HepG2 (cell line): Measurements from ENCODE around the gene SLC41A3. TPM values are rescaled to one million over a fixed set of nuclear protein-coding genes. Genes with fewer than 3 reads are reported as not detected.

Experiments used
- ATAC-seq: fragments of 200-7000 bp; cut with Tn5 transposase; 3 replicates; pipeline ENCODE4 v1.9.1; 2020; ENCODE audit warnings: mild to moderate bottlenecking, moderate library complexity
- BruUV-seq: library from RNA; stranded (reverse); fragments of 400-500 nt; replicated peaks from 2 replicates; lab custom pipeline; 2021; lab: Mats Ljungman, UMichigan
- CTCF ChIA-PET: fragments of 300-600 bp; formaldehyde crosslinking; extraction: SDS; loops from one replicate; lab custom pipeline; 2021; ENCODE audit warnings: low total read pairs, inconsistent platforms, low intra/inter-chr PET ratio; lab: Yijun Ruan, JAX
- POLR2A ChIA-PET: fragments of 350-600 bp; sonication (Branson Sonifier 250); formaldehyde crosslinking; loops from one replicate; lab custom pipeline; 2020; ENCODE audit warnings: antibody characterized with exemption, inconsistent platforms; lab: Yijun Ruan, JAX
- DNase-seq: peaks from one replicate; pipeline ENCODE4 v3.0.0-alpha.2; 2015; ENCODE audit warnings: low spot score
- FAIRE-seq: peaks from 3 replicates; lab custom pipeline; 2011; peaks lifted over from hg19 to GRCh38; lab: Jason Lieb, UNC
- H2AFZ ChIP-seq: one replicate; pipeline ENCODE4 v1.6.1; 2011; ENCODE audit warnings: low read length, inconsistent platforms
- H3K27ac ChIP-seq: fragments of 300-600 bp; 3 replicates; pipeline ENCODE4 v1.8.0; 2011; ENCODE audit warnings: mixed run types, mild to moderate bottlenecking, mixed read lengths, low read length, inconsistent platforms; ENCODE audit not compliant: insufficient read depth; ENCODE audit errors: extremely low read length
- H3K27me3 ChIP-seq, 2 experiments: fragments of 200-600 bp in 1 of 2; 2 replicates in 1 of 2; 3 replicates in 1 of 2; pipeline versions ENCODE4 v1.6.0 to v1.8.0; 2011; ENCODE audit warnings: low read length in 2 of 2, mild to moderate bottlenecking in 2 of 2, moderate library complexity in 2 of 2, inconsistent platforms in 1 of 2; ENCODE audit not compliant: insufficient read depth in 2 of 2, control insufficient read depth in 1 of 2
- H3K36me3 ChIP-seq, 2 experiments: fragments of 200-600 bp in 1 of 2; replicated peaks in 1 of 2; 2 replicates in 1 of 2; 3 replicates in 1 of 2; pipeline versions ENCODE4 v1.5.1 to v1.8.0; 2011; ENCODE audit warnings: low read length in 2 of 2, inconsistent platforms in 1 of 2; ENCODE audit not compliant: insufficient read depth in 2 of 2, control insufficient read depth in 1 of 2
- H3K4me1 ChIP-seq: 2 replicates; pipeline ENCODE4 v1.5.1; 2012; ENCODE audit warnings: low read length, inconsistent platforms; ENCODE audit not compliant: insufficient read depth
- H3K4me2 ChIP-seq: 2 replicates; pipeline ENCODE4 v1.6.0; 2011; ENCODE audit warnings: low read depth, low read length, inconsistent platforms
- H3K4me3 ChIP-seq, 3 experiments: fragments of 200-600 bp in 1 of 3; sonication (generic), shearing (Covaris generic) in 1 of 3; replicated peaks in 1 of 3; 2 replicates each; pipeline ENCODE4 v1.5.1; 2011 to 2016; ENCODE audit warnings: low read length in 3 of 3, inconsistent platforms in 2 of 3, low read depth in 2 of 3, mild to moderate bottlenecking in 2 of 3, control low read depth in 1 of 3, mixed read lengths in 1 of 3; ENCODE audit not compliant: insufficient read depth in 1 of 3
- H3K79me2 ChIP-seq: one replicate; pipeline ENCODE4 v1.6.1; 2011; ENCODE audit warnings: low read length, inconsistent platforms; ENCODE audit not compliant: insufficient read depth
- H3K9ac ChIP-seq: 2 replicates; pipeline ENCODE4 v1.6.0; 2011; ENCODE audit warnings: mild to moderate bottlenecking, low read depth, low read length, inconsistent platforms; ENCODE audit not compliant: insufficient read depth
- H3K9me3 ChIP-seq: 2 replicates; pipeline ENCODE4 v1.5.1; 2012; ENCODE audit warnings: mild to moderate bottlenecking, low read length
- H4K20me1 ChIP-seq: 2 replicates; pipeline ENCODE4 v1.6.0; 2011; ENCODE audit warnings: inconsistent platforms, mild to moderate bottlenecking, low read length, moderate library complexity; ENCODE audit not compliant: insufficient read depth
- CCAR2 ChIP-seq: fragments of 200-400 bp; formaldehyde crosslinking; optimal IDR thresholded peaks from 2 replicates; pipeline ENCODE3; 2018; ENCODE audit warnings: low read depth, mild to moderate bottlenecking, low read length, moderate library complexity
- FOXC1 ChIP-seq: sonication (generic); formaldehyde crosslinking; IDR thresholded peaks from 2 replicates; pipeline ENCODE4 v1.8.0; 2022; ENCODE audit warnings: mild to moderate bottlenecking, missing genetic modification reagents, borderline replicate concordance
- KDM5A ChIP-seq: fragments of 200-600 bp; sonication (generic); IDR thresholded peaks from 2 replicates; pipeline ENCODE4 v1.7.0; 2018; ENCODE audit warnings: antibody characterized with exemption, mild to moderate bottlenecking, low read length, borderline replicate concordance
- NCOR1 ChIP-seq: fragments of 200-600 bp; sonication (generic); IDR thresholded peaks from 2 replicates; pipeline ENCODE4 v1.7.0; 2017; ENCODE audit warnings: antibody characterized with exemption, low read length, borderline replicate concordance
- NFATC3 ChIP-seq: sonication (generic); formaldehyde crosslinking; IDR thresholded peaks from 2 replicates; pipeline ENCODE4 v1.5.1; 2020; ENCODE audit warnings: mild to moderate bottlenecking, missing genetic modification reagents
- SNRNP70 ChIP-seq: fragments of 200-400 bp; formaldehyde crosslinking; IDR thresholded peaks from 2 replicates; pipeline ENCODE4 v1.6.1; 2017; ENCODE audit warnings: mild to moderate bottlenecking, low read depth, low read length, moderate library complexity
- SRSF4 ChIP-seq: fragments of 200-400 bp; formaldehyde crosslinking; IDR thresholded peaks from one replicate; pipeline ENCODE4 v1.6.1; 2018; ENCODE audit warnings: mild to moderate bottlenecking, low read depth, low read length, moderate library complexity; ENCODE audit not compliant: poor library complexity, severe bottlenecking
- ZFYVE20 ChIP-seq: sonication (generic); formaldehyde crosslinking; IDR thresholded peaks from 2 replicates; pipeline ENCODE4 v1.8.0; 2023; ENCODE audit warnings: low read depth, mild to moderate bottlenecking, moderate library complexity, missing genetic modification reagents, borderline replicate concordance
- ZMYM4 ChIP-seq: sonication (generic); formaldehyde crosslinking; IDR thresholded peaks from 2 replicates; pipeline ENCODE4 v1.8.1; 2023; ENCODE audit warnings: mild to moderate bottlenecking, missing genetic modification reagents
- ZNF124 ChIP-seq: sonication (generic); formaldehyde crosslinking; IDR thresholded peaks from 2 replicates; pipeline ENCODE4 v1.4.0; 2020; ENCODE audit warnings: missing genetic modification reagents
- ZNF230 ChIP-seq: sonication (generic); formaldehyde crosslinking; IDR thresholded peaks from 2 replicates; pipeline ENCODE4 v1.4.0; 2020; ENCODE audit warnings: mild to moderate bottlenecking, missing genetic modification reagents
- ZNF501 ChIP-seq: sonication (generic); formaldehyde crosslinking; IDR thresholded peaks from 2 replicates; pipeline ENCODE4 v1.5.1; 2020; ENCODE audit warnings: mild to moderate bottlenecking, moderate library complexity, missing genetic modification reagents
- ZNF562 ChIP-seq: sonication (generic); formaldehyde crosslinking; IDR thresholded peaks from 2 replicates; pipeline ENCODE4 v1.8.0; 2022; ENCODE audit warnings: missing genetic modification reagents, borderline replicate concordance
- WGBS: methylation state at CpG from one replicate; pipeline ENCODE4 v1.1.6; 2017; ENCODE audit warnings: low lambda C conversion rate; 5-methylcytosine and 5-hydroxymethylcytosine counted together
- in situ Hi-C: cut with HindIII; loops from 2 replicates; pipeline ENCODE4 v1.10.0; 2017; ENCODE audit warnings: low pct_unique_long_range_greater_than_20kb; ENCODE audit not compliant: extremely low pct_ligation_motif_present
- intact Hi-C: fragments of 100-400 bp; cut with micrococcal nuclease; formaldehyde crosslinking; loops from one replicate; pipeline ENCODE4 v1.10.0; 2022; ENCODE audit not compliant: unreplicated experiment
- polyA plus RNA-seq, 8 experiments: library from polyadenylated mRNA; depleted of rRNA in 3 of 8; stranded (reverse) in 7 of 8; unstranded in 1 of 8; fragments of >200 nt; fragmentation: Illumina TruSeq in 4 of 8; extraction: Trizol in 4 of 8; gene quantifications; 2 replicates each; pipeline versions ENCODE4 v1.2.1 to v1.2.3, GENCODE V29; 2011 to 2016; ENCODE audit warnings: low read depth in 4 of 8, missing spikeins in 1 of 8, mixed read lengths in 1 of 8; ENCODE audit not compliant: insufficient read depth in 1 of 8
- total RNA-seq, 5 experiments: library from RNA; depleted of rRNA; stranded (reverse); fragments of >200 nt; fragmentation: Illumina TruSeq; extraction: Trizol; gene quantifications; 2 replicates each; pipeline ENCODE4 v1.2.3, GENCODE V29; 2016; ENCODE audit warnings: low read depth in 1 of 5
- TF ChIP-seq, protein P1 (sequence below): sonication (generic); formaldehyde crosslinking; IDR thresholded peaks from 2 replicates; pipeline ENCODE4 v1.4.0; 2020; ENCODE audit warnings: missing genetic modification reagents, borderline replicate concordance
- TF ChIP-seq, protein P2 (sequence below): sonication (generic); formaldehyde crosslinking; IDR thresholded peaks from 2 replicates; pipeline ENCODE4 v1.8.0; 2023; ENCODE audit warnings: mild to moderate bottlenecking, missing genetic modification reagents
- TF ChIP-seq, protein P3 (sequence below): IDR thresholded peaks from 2 replicates; pipeline ENCODE4 v1.6.1; 2016; ENCODE audit warnings: missing biosample characterization, missing genetic modification reagents, low read depth
- TF ChIP-seq, protein P4 (sequence below): sonication (generic); formaldehyde crosslinking; IDR thresholded peaks from 2 replicates; pipeline ENCODE4 v1.5.0; 2020; ENCODE audit warnings: missing genetic modification reagents

SLC41A3 gene
- total and polyA plus RNA-seq, 2 of the 13 experiments (the other 11 are each of a cell fraction or from before 2014, with no cell fraction given): 26.0 to 71.1 TPM

DNA sequence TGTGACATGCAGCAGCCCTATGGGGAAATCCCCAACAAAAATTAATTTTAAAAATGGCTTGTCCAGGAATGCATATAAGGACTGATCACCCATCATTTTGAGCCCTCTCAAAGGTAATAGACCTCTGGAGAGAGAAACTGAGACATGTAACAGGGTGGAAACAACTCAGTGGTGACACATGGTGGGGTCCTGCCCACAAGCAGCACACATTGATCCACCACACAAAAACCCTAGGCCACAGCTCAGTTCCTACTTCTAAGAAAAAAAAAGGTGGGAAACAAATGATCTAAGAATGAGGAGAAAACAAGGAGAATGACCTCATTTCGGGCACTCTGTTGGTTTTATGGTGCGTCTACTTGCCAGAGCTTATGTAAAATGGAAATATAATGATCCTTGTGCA is 1.9 kb upstream of the SLC41A3 start (continued):
- TF ChIP-seq NCOR1: no peak
- TF ChIP-seq ZNF562 (CRISPR knock-in tag): no peak
- no peak for TF ChIP-seq SNRNP70
- TF ChIP-seq ZFYVE20: no peak
- TF ChIP-seq ZNF230 (CRISPR knock-in tag): no peak
- TF ChIP-seq FOXC1 (CRISPR knock-in tag): no peak
- TF ChIP-seq, protein P1, sequence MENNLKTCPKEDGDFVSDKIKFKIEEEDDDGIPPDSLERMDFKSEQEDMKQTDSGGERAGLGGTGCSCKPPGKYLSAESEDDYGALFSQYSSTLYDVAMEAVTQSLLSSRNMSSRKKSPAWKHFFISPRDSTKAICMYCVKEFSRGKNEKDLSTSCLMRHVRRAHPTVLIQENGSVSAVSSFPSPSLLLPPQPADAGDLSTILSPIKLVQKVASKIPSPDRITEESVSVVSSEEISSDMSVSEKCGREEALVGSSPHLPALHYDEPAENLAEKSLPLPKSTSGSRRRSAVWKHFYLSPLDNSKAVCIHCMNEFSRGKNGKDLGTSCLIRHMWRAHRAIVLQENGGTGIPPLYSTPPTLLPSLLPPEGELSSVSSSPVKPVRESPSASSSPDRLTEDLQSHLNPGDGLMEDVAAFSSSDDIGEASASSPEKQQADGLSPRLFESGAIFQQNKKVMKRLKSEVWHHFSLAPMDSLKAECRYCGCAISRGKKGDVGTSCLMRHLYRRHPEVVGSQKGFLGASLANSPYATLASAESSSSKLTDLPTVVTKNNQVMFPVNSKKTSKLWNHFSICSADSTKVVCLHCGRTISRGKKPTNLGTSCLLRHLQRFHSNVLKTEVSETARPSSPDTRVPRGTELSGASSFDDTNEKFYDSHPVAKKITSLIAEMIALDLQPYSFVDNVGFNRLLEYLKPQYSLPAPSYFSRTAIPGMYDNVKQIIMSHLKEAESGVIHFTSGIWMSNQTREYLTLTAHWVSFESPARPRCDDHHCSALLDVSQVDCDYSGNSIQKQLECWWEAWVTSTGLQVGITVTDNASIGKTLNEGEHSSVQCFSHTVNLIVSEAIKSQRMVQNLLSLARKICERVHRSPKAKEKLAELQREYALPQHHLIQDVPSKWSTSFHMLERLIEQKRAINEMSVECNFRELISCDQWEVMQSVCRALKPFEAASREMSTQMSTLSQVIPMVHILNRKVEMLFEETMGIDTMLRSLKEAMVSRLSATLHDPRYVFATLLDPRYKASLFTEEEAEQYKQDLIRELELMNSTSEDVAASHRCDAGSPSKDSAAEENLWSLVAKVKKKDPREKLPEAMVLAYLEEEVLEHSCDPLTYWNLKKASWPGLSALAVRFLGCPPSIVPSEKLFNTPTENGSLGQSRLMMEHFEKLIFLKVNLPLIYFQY: no peak
- TF ChIP-seq KDM5A: no peak
- TF ChIP-seq NFATC3 (CRISPR knock-in tag): no peak
- no peak for TF ChIP-seq ZNF501 (CRISPR knock-in tag)

DNA sequence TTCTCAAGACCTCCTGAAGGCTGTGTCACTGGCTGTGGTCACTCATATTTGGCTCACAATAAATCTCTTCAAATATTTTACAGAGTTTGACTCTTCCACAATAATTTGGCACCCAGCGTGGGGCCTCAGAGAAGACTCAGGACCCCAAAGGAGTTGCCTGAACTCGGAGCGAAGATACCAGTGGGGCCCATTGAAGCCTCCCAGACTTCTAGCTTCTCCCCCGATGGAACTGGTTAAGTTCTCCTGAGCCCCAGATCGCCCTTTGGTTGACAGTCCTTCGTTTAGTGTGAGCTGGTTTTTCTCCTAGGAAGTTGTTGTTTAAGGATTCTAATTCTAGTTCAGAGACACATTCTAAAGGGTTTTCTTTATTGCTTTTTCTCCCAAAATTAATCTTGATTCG is 1.4 kb upstream of the SLC41A3 start:
- Histone ChIP-seq H3K27ac (no peak overlapping the region), H3K4me3 (peak overlapping the region in 1 of 3 experiments; percentile 79; a peak in 2 of 6 replicates), H2AFZ (no peak overlapping the region), H3K4me1 (peaks cover 27% of the 10 kb centered on the region), H3K4me2 (peak overlapping the region; percentile 75), H3K9me3 (peaks cover 25% of the 10 kb centered on the region), H3K36me3 (no peaks in the 10 kb centered on the region), H3K27me3 (no peaks in the 10 kb centered on the region), H3K79me2 (no peaks in the 10 kb centered on the region), H3K9ac (no peak overlapping the region), H4K20me1 (no peaks in the 10 kb centered on the region)
- intact Hi-C loops: no loop called here
- POLR2A ChIA-PET: no interaction called here
- in situ Hi-C loops: no loop called here
- BruUV-seq: no TSS peak
- no peak for FAIRE-seq
- ATAC-seq: no peak
- 90% methylated on average over 7 of the region's 7 CpGs for WGBS
- no peak for DNase-seq
- CTCF ChIA-PET: no interaction called here
- TF ChIP-seq ZMYM4 (no peak), SRSF4 (no peak), CCAR2 (no peak), ZNF124 (CRISPR knock-in tag) (no peak)
- TF ChIP-seq, protein P2, sequence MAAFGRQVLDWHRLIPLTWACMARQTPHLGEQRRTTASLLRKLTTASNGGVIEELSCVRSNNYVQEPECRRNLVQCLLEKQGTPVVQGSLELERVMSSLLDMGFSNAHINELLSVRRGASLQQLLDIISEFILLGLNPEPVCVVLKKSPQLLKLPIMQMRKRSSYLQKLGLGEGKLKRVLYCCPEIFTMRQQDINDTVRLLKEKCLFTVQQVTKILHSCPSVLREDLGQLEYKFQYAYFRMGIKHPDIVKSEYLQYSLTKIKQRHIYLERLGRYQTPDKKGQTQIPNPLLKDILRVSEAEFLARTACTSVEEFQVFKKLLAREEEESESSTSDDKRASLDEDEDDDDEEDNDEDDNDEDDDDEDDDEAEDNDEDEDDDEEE: no peak
- TF ChIP-seq, protein P3, sequence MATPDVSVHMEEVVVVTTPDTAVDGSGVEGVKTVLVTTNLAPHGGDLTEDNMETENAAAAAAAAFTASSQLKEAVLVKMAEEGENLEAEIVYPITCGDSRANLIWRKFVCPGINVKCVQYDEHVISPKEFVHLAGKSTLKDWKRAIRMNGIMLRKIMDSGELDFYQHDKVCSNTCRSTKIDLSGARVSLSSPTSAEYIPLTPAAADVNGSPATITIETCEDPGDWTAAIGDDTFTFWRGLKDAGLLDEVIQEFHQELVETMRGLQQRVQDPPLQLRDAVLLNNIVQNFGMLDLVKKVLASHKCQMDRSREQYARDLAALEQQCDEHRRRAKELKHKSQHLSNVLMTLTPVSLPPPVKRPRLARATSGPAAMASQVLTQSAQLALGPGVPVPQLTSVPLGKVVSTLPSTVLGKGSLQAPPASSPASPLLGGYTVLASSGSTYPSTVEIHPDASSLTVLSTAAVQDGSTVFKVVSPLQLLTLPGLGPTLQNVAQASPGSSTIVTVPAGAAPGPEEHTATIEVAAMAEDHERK (CRISPR knock-in tag): no peak
- TF ChIP-seq, protein P4, sequence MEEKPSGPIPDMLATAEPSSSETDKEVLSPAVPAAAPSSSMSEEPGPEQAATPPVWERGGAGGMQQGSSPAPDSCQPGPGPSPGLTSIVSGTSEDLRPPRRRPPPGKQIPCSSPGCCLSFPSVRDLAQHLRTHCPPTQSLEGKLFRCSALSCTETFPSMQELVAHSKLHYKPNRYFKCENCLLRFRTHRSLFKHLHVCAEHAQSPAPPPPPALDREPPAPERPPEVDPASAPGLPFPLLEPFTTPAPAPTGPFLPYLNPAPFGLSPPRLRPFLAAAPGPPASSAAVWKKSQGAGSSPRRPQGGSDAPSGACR (CRISPR knock-in tag): no peak
